HepG2 (cell line): ENCODE measurements around the gene BEND3. TPM values are rescaled to one million over a fixed set of nuclear protein-coding genes. Genes with fewer than 3 reads are reported as not detected.

Experiments used
- ATAC-seq: fragments of 200-7000 bp; cut with Tn5 transposase; 3 replicates; pipeline ENCODE4 v1.9.1; 2020; ENCODE audit warnings: mild to moderate bottlenecking, moderate library complexity
- BruUV-seq: library from RNA; stranded (reverse); fragments of 400-500 nt; replicated peaks from 2 replicates; lab custom pipeline; 2021; lab: Mats Ljungman, UMichigan
- CTCF ChIA-PET: fragments of 300-600 bp; formaldehyde crosslinking; extraction: SDS; loops from one replicate; lab custom pipeline; 2021; ENCODE audit warnings: low total read pairs, inconsistent platforms, low intra/inter-chr PET ratio; lab: Yijun Ruan, JAX
- POLR2A ChIA-PET: fragments of 350-600 bp; sonication (Branson Sonifier 250); formaldehyde crosslinking; loops from one replicate; lab custom pipeline; 2020; ENCODE audit warnings: antibody characterized with exemption, inconsistent platforms; lab: Yijun Ruan, JAX
- DNase-seq: peaks from one replicate; pipeline ENCODE4 v3.0.0-alpha.2; 2015; ENCODE audit warnings: low spot score
- FAIRE-seq: peaks from 3 replicates; lab custom pipeline; 2011; peaks lifted over from hg19 to GRCh38; lab: Jason Lieb, UNC
- H2AFZ ChIP-seq: one replicate; pipeline ENCODE4 v1.6.1; 2011; ENCODE audit warnings: low read length, inconsistent platforms
- H3K27ac ChIP-seq: fragments of 300-600 bp; 3 replicates; pipeline ENCODE4 v1.8.0; 2011; ENCODE audit warnings: mixed run types, mild to moderate bottlenecking, mixed read lengths, low read length, inconsistent platforms; ENCODE audit not compliant: insufficient read depth; ENCODE audit errors: extremely low read length
- H3K27me3 ChIP-seq, 2 experiments: fragments of 200-600 bp in 1 of 2; 2 replicates in 1 of 2; 3 replicates in 1 of 2; pipeline versions ENCODE4 v1.6.0 to v1.8.0; 2011; ENCODE audit warnings: low read length in 2 of 2, mild to moderate bottlenecking in 2 of 2, moderate library complexity in 2 of 2, inconsistent platforms in 1 of 2; ENCODE audit not compliant: insufficient read depth in 2 of 2, control insufficient read depth in 1 of 2
- H3K36me3 ChIP-seq, 2 experiments: fragments of 200-600 bp in 1 of 2; replicated peaks in 1 of 2; 2 replicates in 1 of 2; 3 replicates in 1 of 2; pipeline versions ENCODE4 v1.5.1 to v1.8.0; 2011; ENCODE audit warnings: low read length in 2 of 2, inconsistent platforms in 1 of 2; ENCODE audit not compliant: insufficient read depth in 2 of 2, control insufficient read depth in 1 of 2
- H3K4me1 ChIP-seq: 2 replicates; pipeline ENCODE4 v1.5.1; 2012; ENCODE audit warnings: low read length, inconsistent platforms; ENCODE audit not compliant: insufficient read depth
- H3K4me2 ChIP-seq: 2 replicates; pipeline ENCODE4 v1.6.0; 2011; ENCODE audit warnings: low read depth, low read length, inconsistent platforms
- H3K4me3 ChIP-seq, 3 experiments: fragments of 200-600 bp in 1 of 3; sonication (generic), shearing (Covaris generic) in 1 of 3; replicated peaks in 1 of 3; 2 replicates each; pipeline ENCODE4 v1.5.1; 2011 to 2016; ENCODE audit warnings: low read length in 3 of 3, inconsistent platforms in 2 of 3, low read depth in 2 of 3, mild to moderate bottlenecking in 2 of 3, control low read depth in 1 of 3, mixed read lengths in 1 of 3; ENCODE audit not compliant: insufficient read depth in 1 of 3
- H3K79me2 ChIP-seq: one replicate; pipeline ENCODE4 v1.6.1; 2011; ENCODE audit warnings: low read length, inconsistent platforms; ENCODE audit not compliant: insufficient read depth
- H3K9ac ChIP-seq: 2 replicates; pipeline ENCODE4 v1.6.0; 2011; ENCODE audit warnings: mild to moderate bottlenecking, low read depth, low read length, inconsistent platforms; ENCODE audit not compliant: insufficient read depth
- H3K9me3 ChIP-seq: 2 replicates; pipeline ENCODE4 v1.5.1; 2012; ENCODE audit warnings: mild to moderate bottlenecking, low read length
- H4K20me1 ChIP-seq: 2 replicates; pipeline ENCODE4 v1.6.0; 2011; ENCODE audit warnings: inconsistent platforms, mild to moderate bottlenecking, low read length, moderate library complexity; ENCODE audit not compliant: insufficient read depth
- HMG20A ChIP-seq: IDR thresholded peaks from 2 replicates; pipeline ENCODE4 v1.6.1; 2016; ENCODE audit warnings: borderline replicate concordance
- KLF16 ChIP-seq, 2 experiments: sonication (generic) in 1 of 2; formaldehyde crosslinking in 1 of 2; IDR thresholded peaks; 2 replicates each; pipeline versions ENCODE4 v1.6.1 to v1.8.0; 2016 to 2023; ENCODE audit warnings: missing genetic modification reagents in 2 of 2, missing compliant biosample characterization in 1 of 2
- SRSF9 ChIP-seq: fragments of 200-400 bp; formaldehyde crosslinking; IDR thresholded peaks from 2 replicates; pipeline ENCODE4 v1.6.1; 2018; ENCODE audit warnings: borderline replicate concordance, mild to moderate bottlenecking, low read depth, low read length; ENCODE audit not compliant: insufficient read depth, poor library complexity, severe bottlenecking
- WGBS: methylation state at CpG from one replicate; pipeline ENCODE4 v1.1.6; 2017; ENCODE audit warnings: low lambda C conversion rate; 5-methylcytosine and 5-hydroxymethylcytosine counted together
- in situ Hi-C: cut with HindIII; loops from 2 replicates; pipeline ENCODE4 v1.10.0; 2017; ENCODE audit warnings: low pct_unique_long_range_greater_than_20kb; ENCODE audit not compliant: extremely low pct_ligation_motif_present
- intact Hi-C: fragments of 100-400 bp; cut with micrococcal nuclease; formaldehyde crosslinking; loops from one replicate; pipeline ENCODE4 v1.10.0; 2022; ENCODE audit not compliant: unreplicated experiment
- polyA plus RNA-seq, 8 experiments: library from polyadenylated mRNA; depleted of rRNA in 3 of 8; stranded (reverse) in 7 of 8; unstranded in 1 of 8; fragments of >200 nt; fragmentation: Illumina TruSeq in 4 of 8; extraction: Trizol in 4 of 8; gene quantifications; 2 replicates each; pipeline versions ENCODE4 v1.2.1 to v1.2.3, GENCODE V29; 2011 to 2016; ENCODE audit warnings: low read depth in 4 of 8, missing spikeins in 1 of 8, mixed read lengths in 1 of 8; ENCODE audit not compliant: insufficient read depth in 1 of 8
- total RNA-seq, 5 experiments: library from RNA; depleted of rRNA; stranded (reverse); fragments of >200 nt; fragmentation: Illumina TruSeq; extraction: Trizol; gene quantifications; 2 replicates each; pipeline ENCODE4 v1.2.3, GENCODE V29; 2016; ENCODE audit warnings: low read depth in 1 of 5
- TF ChIP-seq, protein P1 (sequence below): sonication (generic); formaldehyde crosslinking; IDR thresholded peaks from 2 replicates; pipeline ENCODE4 v1.4.0; 2020; ENCODE audit warnings: missing genetic modification reagents

BEND3 gene
- total and polyA plus RNA-seq, 2 of the 13 experiments (the other 11 are each of a cell fraction or from before 2014, with no cell fraction given), result 1.4 to 5.8 TPM

DNA sequence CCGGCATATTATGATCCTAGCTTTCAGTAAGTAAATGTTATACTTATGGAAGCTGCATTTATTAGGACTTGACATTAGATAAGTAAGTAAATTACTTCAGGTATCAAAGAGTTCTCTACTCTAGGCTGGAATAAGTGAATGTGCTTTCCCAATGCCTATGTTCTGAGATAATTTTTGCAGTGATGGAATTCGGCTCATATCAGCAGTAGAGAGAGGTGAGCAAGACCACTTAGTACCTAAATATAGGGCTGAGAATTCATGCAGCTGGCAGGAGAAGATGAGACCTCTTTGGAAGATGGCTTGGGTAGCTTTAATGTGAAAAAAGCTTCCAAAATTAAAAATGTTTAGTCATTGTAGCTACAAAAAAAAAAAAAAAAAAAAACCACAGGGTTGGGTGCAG is 13.3 kb upstream of the BEND3 start:
- Histone ChIP-seq H3K4me2 (no peak overlapping the region), H3K9ac (no peak overlapping the region)
- in situ Hi-C loops, result no loop called here
- TF ChIP-seq, protein P1, sequence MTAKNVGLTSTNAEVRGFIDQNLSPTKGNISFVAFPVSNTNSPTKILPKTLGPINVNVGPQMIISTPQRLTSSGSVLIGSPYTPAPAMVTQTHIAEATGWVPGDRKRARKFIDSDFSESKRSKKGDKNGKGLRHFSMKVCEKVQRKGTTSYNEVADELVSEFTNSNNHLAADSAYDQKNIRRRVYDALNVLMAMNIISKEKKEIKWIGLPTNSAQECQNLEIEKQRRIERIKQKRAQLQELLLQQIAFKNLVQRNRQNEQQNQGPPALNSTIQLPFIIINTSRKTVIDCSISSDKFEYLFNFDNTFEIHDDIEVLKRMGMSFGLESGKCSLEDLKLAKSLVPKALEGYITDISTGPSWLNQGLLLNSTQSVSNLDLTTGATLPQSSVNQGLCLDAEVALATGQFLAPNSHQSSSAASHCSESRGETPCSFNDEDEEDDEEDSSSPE (CRISPR knock-in tag), result no peak
- TF ChIP-seq, all 625 proteins: peak for 0
- Histone ChIP-seq H2AFZ (no peak overlapping the region), H3K9me3 (no peaks in the 10 kb centered on the region), H3K79me2 (no peaks in the 10 kb centered on the region), H4K20me1 (no peaks in the 10 kb centered on the region), H3K36me3 (no peaks in the 10 kb centered on the region), H3K4me3 (no peak overlapping the region), H3K27me3 (no peaks in the 10 kb centered on the region), H3K27ac (no peak overlapping the region), H3K4me1 (peaks cover 42% of the 10 kb centered on the region)
- ChIA-PET POLR2A (interaction anchor here (2.2 kb wide), 1 partner anchor 13 kb away, joined by 10 read pairs; the partner anchor contains the start of gene BEND3), CTCF (no interaction called here)
- DNase-seq (no peak), FAIRE-seq (no peak), ATAC-seq (no peak)
- intact Hi-C loops, result no loop called here
- no TSS peak for BruUV-seq
- WGBS, result 76% methylated on average over 2 of the region's 2 CpGs

DNA sequence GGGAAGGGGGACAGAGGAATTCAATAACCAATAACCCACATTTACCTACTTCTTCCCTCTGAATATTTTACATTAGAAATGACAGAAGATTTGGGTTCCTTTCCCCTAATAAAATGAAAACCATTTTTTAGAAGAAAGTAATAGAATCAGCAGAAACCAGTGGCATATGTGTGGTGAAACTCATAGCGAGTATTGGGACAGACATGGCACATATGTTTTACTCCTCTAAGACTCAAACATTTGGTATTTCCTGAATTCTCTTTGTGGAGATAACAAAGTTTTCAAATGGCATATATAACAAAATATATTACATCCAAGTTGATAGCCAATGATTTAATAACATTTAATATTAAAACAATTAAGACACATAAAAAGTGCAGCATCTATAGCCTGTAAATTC is 12.9 kb upstream of the BEND3 start:
- ATAC-seq (no peak), DNase-seq (no peak), FAIRE-seq (no peak)
- no peaks in the 10 kb centered on the region for H3K36me3 ChIP-seq
- no peak overlapping the region for H3K4me3 ChIP-seq
- no peak overlapping the region for H3K9ac ChIP-seq
- H2AFZ ChIP-seq, result no peak overlapping the region
- no peaks in the 10 kb centered on the region for H3K27me3 ChIP-seq
- H4K20me1 ChIP-seq, result no peaks in the 10 kb centered on the region
- peaks cover 42% of the 10 kb centered on the region for H3K4me1 ChIP-seq
- in situ Hi-C loops (no loop called here), intact Hi-C loops (no loop called here)
- CTCF ChIA-PET, result no interaction called here
- H3K9me3 ChIP-seq, result no peaks in the 10 kb centered on the region
- TF ChIP-seq HMG20A (CRISPR knock-in tag), result no peak
- TF ChIP-seq SRSF9, result no peak
- TF ChIP-seq KLF16 (CRISPR knock-in tag; IDR thresholded peaks at IDR 0.05), result no peak
- BruUV-seq, result no TSS peak
- WGBS, result 90% methylated on average over 1 of the region's 1 CpG
- no peak overlapping the region for H3K4me2 ChIP-seq
- no peaks in the 10 kb centered on the region for H3K79me2 ChIP-seq
- POLR2A ChIA-PET, result interaction anchor here (2.2 kb wide), 1 partner anchor 12 kb away, joined by 10 read pairs; the partner anchor contains the start of gene BEND3
- H3K27ac ChIP-seq, result no peak overlapping the region
